ENCODE measurements around the gene ZNF827. TPM values are rescaled to one million over a fixed set of nuclear protein-coding genes. Genes with fewer than 3 reads are reported as not detected.

The ZNF827 gene
- polyA plus RNA-seq, 4 donors: 29.4 to 46.7 (median 35.2) TPM

GRCh38 chr4:145868637-145869409, 69.8 kb downstream of the ZNF827 start:
- DNase-seq (ENCODE audit: low read depth in 4 of 4, low spot score in 2 of 4): no peak

DNA sequence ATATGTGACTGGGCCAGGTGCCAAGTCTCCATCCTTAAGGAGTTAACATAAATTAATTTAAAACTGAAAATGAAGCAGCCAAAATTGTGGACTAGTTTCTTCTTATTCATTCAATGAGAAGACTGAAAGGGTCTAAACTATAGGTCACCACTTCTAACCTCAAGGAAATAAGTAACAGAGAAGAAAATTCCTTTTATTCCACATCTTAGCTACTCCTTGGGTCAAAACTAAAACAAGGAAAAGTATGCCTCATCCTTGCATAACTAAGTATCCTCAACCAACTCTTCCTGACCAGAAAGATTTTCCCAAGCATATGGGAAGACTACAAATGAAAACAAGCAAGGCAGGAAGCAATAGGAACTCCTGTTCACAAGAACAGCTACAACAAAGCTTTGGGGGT, 71.2 kb downstream of the ZNF827 start:
- no peak for DNase-seq (ENCODE audit: low read depth in 4 of 4, low spot score in 2 of 4)

DNA sequence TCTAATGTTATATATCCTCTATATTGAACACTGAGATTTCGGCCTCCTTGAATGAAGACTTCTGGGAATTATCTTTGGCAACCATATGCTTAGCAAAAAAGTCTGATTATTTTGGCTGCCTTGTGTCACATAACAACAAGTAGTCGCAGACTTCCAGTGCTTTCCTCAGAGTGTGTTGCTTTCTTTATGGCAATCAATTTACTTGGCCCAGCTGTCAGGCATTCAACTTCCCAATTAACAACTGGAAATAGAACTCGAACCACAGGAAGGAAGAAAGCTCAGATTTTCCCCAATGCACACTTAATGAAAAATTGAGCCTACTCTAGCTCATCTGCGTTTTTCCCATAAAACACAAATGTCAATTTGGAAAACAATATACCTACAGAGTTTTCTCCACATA, 71.6 kb downstream of the ZNF827 start:
- no peak for DNase-seq (ENCODE audit: low read depth in 4 of 4, low spot score in 2 of 4)

DNA sequence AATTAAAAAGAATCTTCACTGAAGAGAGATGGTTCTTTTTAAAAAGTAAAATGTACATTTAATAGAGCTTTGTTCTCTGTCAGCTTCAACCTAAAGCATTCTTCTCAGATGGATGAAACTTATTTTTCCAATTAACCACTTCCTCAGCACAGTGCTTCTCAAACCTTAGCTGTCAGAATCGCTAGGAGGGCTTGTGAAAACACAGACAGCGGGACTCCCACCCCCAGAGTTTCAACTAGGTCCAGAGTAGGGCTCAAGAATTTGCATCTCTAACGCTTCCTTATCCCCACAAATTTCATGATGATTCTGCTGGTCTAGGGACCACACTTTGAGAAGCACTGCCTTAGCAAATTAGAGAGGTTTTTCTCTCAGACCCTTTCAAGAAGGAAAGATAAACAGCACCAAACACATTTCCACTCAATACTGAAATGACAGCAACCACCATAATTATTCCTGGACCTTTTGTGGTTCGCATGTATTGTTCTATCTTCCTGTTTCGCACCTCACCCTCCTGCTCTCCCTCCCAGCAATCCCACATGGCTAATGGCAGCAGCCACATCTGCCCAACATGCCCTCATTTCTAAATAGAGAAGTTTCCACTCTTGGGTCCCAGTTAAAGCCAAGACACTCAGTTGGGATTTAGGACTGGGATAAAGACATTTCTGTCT, 73.2 kb downstream of the ZNF827 start:
- DNase-seq (ENCODE audit: low read depth in 4 of 4, low spot score in 2 of 4): no peak

- no peak for DNase-seq (ENCODE audit: low read depth in 4 of 4, low spot score in 2 of 4)
Observed at GRCh38 chr4:145863191-145863590, 75.4 kb downstream of the ZNF827 start.

- DNase-seq (ENCODE audit: low read depth in 4 of 4, low spot score in 2 of 4): no peak
Observed at GRCh38 chr4:145861336-145862318, 77.0 kb downstream of the ZNF827 start.

GRCh38 chr4:145860897-145861296, 77.7 kb downstream of the ZNF827 start:
- DNase-seq (ENCODE audit: low read depth in 4 of 4, low spot score in 2 of 4): no peak

DNA sequence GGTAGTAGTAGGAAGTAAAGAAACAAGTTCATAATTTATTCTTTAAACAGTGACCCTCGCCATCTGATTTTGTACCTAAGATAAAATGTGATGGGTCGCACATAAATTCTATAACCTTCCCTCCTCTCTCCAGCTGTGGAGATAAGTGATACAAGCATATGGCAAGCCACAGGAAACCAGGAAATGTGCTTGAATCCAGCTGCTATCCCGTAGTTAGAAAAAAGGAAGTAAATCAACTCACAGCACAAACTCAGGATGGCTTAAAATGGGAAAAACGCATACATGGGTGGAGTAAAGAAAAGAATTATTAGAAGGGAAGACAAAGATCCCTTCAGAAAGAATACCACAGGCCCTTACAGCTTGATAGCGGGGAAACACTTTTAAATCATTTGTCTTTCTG, 78.2 kb downstream of the ZNF827 start:
- no peak for DNase-seq (ENCODE audit: low read depth in 4 of 4, low spot score in 2 of 4)

DNA sequence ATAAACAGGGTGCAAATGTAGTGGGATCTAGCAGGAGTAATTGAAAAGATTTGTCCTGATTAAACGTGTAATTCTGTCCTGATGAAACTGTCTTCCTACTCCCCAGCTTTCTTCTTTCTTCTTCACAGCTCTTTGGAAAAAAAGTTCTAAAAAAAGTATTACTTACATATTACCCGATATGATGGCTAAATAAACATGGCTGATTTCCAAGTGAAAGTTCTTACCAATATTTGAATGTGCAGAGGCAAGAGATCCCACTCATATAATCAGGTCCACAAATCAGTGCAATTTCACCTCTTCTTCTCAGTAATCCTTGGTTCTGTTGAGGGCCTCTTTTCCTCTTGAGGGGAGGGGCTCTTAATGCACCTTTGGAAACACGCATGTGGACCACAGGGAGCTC, 78.7 kb downstream of the ZNF827 start:
- no peak for DNase-seq (ENCODE audit: low read depth in 4 of 4, low spot score in 2 of 4)

DNA sequence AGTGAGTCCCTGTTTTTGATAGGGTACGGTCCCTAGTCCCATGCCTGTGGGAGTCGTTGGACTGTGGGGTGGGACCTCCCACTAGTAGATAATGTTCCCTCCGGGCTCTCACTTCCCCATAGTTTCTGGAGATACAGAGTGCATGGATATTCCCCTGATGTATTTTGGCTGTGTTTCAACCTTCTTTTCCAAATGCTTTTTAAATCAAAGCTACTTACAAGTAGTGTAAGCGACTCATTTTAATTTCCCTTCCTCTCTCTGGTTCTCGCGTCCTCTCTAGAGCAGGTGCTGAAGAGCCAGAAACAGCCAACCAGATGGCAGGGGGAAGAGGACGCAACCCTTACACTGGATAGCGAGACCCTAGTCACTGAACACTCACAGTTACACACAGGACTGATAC, 79.2 kb downstream of the ZNF827 start:
- DNase-seq (ENCODE audit: low read depth in 4 of 4, low spot score in 2 of 4): no peak

DNA sequence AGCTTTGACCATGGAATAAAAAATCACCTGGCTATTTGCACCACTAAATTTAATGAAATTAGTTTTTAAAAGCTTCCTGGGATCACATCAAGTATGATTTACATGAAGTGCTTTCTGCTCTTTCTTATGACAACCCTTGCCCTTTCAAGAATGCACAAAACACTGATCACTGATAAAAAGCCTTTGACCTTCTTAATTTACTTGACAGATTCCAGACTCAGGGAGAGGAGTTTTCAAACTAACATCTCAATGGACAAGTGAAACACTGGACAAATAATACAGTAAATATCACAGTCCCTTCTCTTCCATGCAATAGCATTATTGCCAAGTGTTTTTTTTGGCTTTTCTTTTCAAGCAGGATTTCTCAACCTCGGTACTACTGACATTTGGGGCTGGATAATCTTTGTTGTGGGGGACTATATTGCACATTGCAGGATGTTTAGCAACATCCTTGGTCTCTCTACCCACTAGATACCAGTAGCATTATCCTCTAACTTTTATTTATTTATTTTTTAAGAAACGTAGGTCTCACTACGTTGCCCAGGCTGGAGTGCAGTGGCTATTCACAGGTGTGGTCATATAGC, 86.3 kb downstream of the ZNF827 start:
- DNase-seq (ENCODE audit: low read depth in 4 of 4, low spot score in 2 of 4): no peak

- no peak for DNase-seq (ENCODE audit: low read depth in 4 of 4, low spot score in 2 of 4)
Observed at GRCh38 chr4:145851511-145852201, 87.0 kb downstream of the ZNF827 start.

DNA sequence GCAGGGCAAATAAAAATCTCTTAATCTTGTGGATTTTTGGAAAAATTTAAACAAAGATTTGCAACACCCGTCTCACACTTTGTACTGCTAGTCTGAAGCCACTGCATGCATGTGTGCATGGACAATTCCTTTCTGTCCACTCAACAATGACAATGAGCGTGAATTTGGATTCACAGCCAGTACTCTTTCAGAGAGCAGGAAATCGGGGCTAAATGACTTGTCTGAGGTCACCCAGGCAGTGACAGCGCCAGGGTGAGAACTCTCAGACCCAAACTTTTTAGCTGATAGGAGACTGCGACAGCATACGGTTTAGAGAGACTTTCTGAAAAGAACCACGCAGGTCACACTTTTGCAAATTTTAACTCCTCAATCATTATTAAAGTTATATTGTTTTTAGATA, 90.9 kb downstream of the ZNF827 start:
- no peak for DNase-seq (ENCODE audit: low read depth in 4 of 4, low spot score in 2 of 4)

- DNase-seq (ENCODE audit: low read depth in 4 of 4, low spot score in 2 of 4): no peak
Observed at GRCh38 chr4:145845118-145845517, 93.5 kb downstream of the ZNF827 start.

GRCh38 chr4:145843639-145844038, 95.0 kb downstream of the ZNF827 start:
- DNase-seq (ENCODE audit: low read depth in 4 of 4, low spot score in 2 of 4): no peak

DNA sequence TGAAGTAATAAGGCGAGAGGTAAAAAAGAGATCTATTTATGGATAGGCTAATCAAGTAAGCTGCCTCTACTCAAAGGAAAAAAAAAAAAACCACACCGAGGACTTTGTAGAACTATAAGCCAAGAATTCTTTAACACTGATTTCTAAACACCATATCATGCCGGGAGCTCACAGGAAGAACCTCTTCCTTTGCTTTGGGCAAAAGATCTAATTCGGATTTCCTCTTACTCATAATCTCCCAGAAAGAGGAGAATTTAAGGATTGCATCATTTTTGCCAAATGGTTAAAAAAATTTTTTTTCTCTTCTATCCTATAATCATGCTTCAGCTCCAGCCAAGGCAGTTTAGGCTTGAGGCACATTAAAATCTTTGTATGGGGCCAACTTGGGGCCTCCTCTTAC, 95.5 kb downstream of the ZNF827 start:
- DNase-seq (ENCODE audit: low read depth in 4 of 4, low spot score in 2 of 4): no peak

GRCh38 chr4:145842224-145842887, 96.3 kb downstream of the ZNF827 start:
- DNase-seq (ENCODE audit: low read depth in 4 of 4, low spot score in 2 of 4): no peak

DNA sequence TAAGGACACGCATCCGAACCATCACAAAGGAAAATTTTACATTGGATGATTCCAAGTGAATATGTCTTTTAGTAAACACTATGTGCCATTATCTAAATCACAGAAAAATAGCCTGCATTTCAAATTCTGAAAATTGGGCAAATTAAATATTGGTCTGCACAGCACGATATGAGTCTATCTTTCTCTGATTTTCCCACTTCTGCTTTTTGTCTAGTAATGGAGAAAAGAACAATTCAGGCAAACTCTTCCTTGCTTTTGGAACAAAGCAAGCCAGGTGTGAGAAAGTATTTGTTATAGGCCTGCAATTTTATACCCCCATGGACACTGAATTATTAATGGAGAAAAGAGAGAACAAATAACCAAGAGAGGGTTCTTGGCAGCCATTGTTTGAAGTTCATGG, 97.8 kb downstream of the ZNF827 start:
- DNase-seq (ENCODE audit: low read depth in 4 of 4, low spot score in 2 of 4): no peak

DNA sequence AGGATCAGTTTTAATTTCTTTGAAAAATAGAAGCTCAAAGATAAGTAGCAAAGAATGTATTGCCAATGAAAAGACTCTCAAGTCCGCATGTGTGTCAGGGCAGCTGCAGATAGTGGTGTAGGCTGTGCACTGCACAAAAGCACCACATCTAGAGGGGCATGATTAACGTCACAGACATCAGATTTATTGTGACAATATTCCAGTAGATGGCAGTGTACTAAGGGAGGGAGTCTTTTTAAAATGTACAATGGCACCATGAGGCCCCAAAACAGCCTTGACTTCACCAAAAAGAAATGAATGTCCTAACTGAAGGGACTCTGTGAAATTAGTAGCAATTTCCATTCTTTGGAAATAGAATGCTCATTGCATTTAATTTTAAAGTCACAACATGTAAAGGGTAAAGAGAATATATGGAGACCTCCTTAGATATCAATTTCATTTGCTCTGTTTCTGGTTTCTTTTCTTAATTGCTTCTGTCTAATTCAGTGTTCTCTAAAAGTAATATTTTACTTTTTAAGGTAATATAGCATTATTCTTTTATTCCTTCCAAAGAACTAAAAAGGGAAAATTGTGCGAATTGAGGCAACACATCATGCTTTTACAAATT, 98.4 kb downstream of the ZNF827 start:
- no peak for DNase-seq (ENCODE audit: low read depth in 4 of 4, low spot score in 2 of 4)
